OCI-LY7 (cell line): ENCODE results near the gene VPS50. TPM values are rescaled to one million over a fixed set of nuclear protein-coding genes. Genes with fewer than 3 reads are reported as not detected.
"Not testable (repeated sequence)": the region's sequence is repeated elsewhere in the genome, so short reads cannot be mapped to it uniquely, and the experiment has no call there.

ENCODE experiments used
- BruUV-seq: library from RNA; stranded (reverse); fragments of 400-500 nt; replicated peaks from 2 replicates; lab custom pipeline; 2021; lab: Mats Ljungman, UMichigan
- CTCF ChIA-PET: fragments of 300-600 bp; sonication (Branson Sonifier 250); formaldehyde crosslinking; loops from one replicate; lab custom pipeline; 2022; ENCODE audit warnings: antibody characterized with exemption; ENCODE audit not compliant: unreplicated experiment; lab: Charles Lee
- POLR2A ChIA-PET: fragments of 300-600 bp; sonication (Branson Sonifier 250); formaldehyde crosslinking; loops from one replicate; lab custom pipeline; 2022; ENCODE audit warnings: antibody characterized with exemption; lab: Charles Lee
- DNase-seq: peaks from one replicate; pipeline ENCODE4 v3.0.0-alpha.2; 2015; ENCODE audit warnings: low spot score
- H2AFZ ChIP-seq: fragments of 200-600 bp; sonication (generic), shearing (Covaris generic); 2 replicates; pipeline ENCODE4 v1.6.1; 2014; ENCODE audit warnings: mild to moderate bottlenecking, antibody characterized with exemption, low read length, moderate library complexity
- H3K27ac ChIP-seq: fragments of 200-600 bp; sonication (generic); 2 replicates; pipeline ENCODE4 v1.5.1; 2014; ENCODE audit warnings: mixed run types, low read depth, mild to moderate bottlenecking, moderate library complexity, low read length, inconsistent platforms; ENCODE audit not compliant: poor library complexity, severe bottlenecking
- H3K36me3 ChIP-seq: fragments of 200-600 bp; sonication (generic); 2 replicates; pipeline ENCODE4 v1.6.1; 2014; ENCODE audit warnings: mild to moderate bottlenecking, antibody characterized with exemption, low read length, moderate library complexity, mixed read lengths; ENCODE audit not compliant: insufficient read depth
- H3K4me1 ChIP-seq: fragments of 200-600 bp; sonication (generic); 2 replicates; pipeline ENCODE4 v1.5.1; 2014; ENCODE audit warnings: mild to moderate bottlenecking, low read length; ENCODE audit not compliant: insufficient read depth, poor library complexity, severe bottlenecking
- H3K4me2 ChIP-seq: fragments of 200-600 bp; sonication (generic); 2 replicates; pipeline ENCODE4 v1.6.1; 2014; ENCODE audit warnings: mild to moderate bottlenecking, low read length
- H3K4me3 ChIP-seq: fragments of 200-600 bp; sonication (generic); 2 replicates; pipeline ENCODE4 v1.5.1; 2014; ENCODE audit warnings: mild to moderate bottlenecking, low read depth, low read length; ENCODE audit not compliant: poor library complexity, severe bottlenecking
- H3K79me2 ChIP-seq: fragments of 200-600 bp; sonication (generic); 2 replicates; pipeline ENCODE4 v1.6.1; 2016; ENCODE audit warnings: low read depth, mild to moderate bottlenecking, low read length, moderate library complexity, mixed read lengths; ENCODE audit not compliant: insufficient read depth
- H3K9me2 ChIP-seq: fragments of 200-600 bp; sonication (generic); 2 replicates; pipeline ENCODE4 v1.6.1; 2016; ENCODE audit warnings: mild to moderate bottlenecking, low read length, mixed read lengths; ENCODE audit not compliant: insufficient read depth
- H3K9me3 ChIP-seq: fragments of 200-600 bp; sonication (generic); 2 replicates; pipeline ENCODE4 v1.6.1; 2014; ENCODE audit warnings: mild to moderate bottlenecking, mixed run types, low read length, mixed read lengths
- H4K20me1 ChIP-seq: fragments of 200-600 bp; sonication (generic); 2 replicates; pipeline ENCODE4 v1.6.1; 2014; ENCODE audit warnings: mild to moderate bottlenecking, antibody characterized with exemption, low read length, moderate library complexity, mixed read lengths; ENCODE audit not compliant: insufficient read depth
- CTCF ChIP-seq: fragments of 200-600 bp; sonication (generic); conservative IDR thresholded peaks from 2 replicates; pipeline ENCODE4 v1.5.1; 2014; ENCODE audit warnings: mild to moderate bottlenecking, antibody characterized with exemption, low read length, moderate library complexity, mixed read lengths
- EZH2phosphoT487 ChIP-seq: fragments of 200-600 bp; sonication (generic); IDR thresholded peaks from 2 replicates; pipeline ENCODE4 v1.6.1; 2018; ENCODE audit warnings: low read depth, borderline replicate concordance, mild to moderate bottlenecking, mixed run types, antibody characterized with exemption, low read length, moderate library complexity, mixed read lengths
- intact Hi-C: fragments of 100-400 bp; cut with micrococcal nuclease; formaldehyde crosslinking; loops from one replicate; pipeline ENCODE4 v1.10.0; 2022; ENCODE audit not compliant: unreplicated experiment
- total RNA-seq, 2 experiments: library from RNA; depleted of rRNA in 1 of 2; stranded (reverse); fragments of >200 nt in 1 of 2; shearing (Covaris generic) in 1 of 2; gene quantifications; 2 replicates each; pipeline ENCODE4 v1.2.3, GENCODE V29; 2014 to 2022

Gene VPS50
- total RNA-seq, 2 experiments from 2014 or later, result 17.9 to 20.0 TPM

GRCh38 chr7:93331706-93332105, 99.5 kb downstream of the VPS50 start:
- Histone ChIP-seq H3K9me3 (no peaks in the 10 kb centered on the region), H3K9me2 (no peaks in the 10 kb centered on the region), H3K36me3 (no peaks in the 10 kb centered on the region), H3K4me1 (no peaks in the 10 kb centered on the region), H3K27ac (no peak overlapping the region), H2AFZ (no peak overlapping the region), H3K4me3 (no peak overlapping the region), H3K4me2 (no peak overlapping the region), H3K79me2 (no peaks in the 10 kb centered on the region), H4K20me1 (no peaks in the 10 kb centered on the region)
- intact Hi-C loops, result no loop called here
- no peak for TF ChIP-seq EZH2phosphoT487
- no peak for TF ChIP-seq CTCF
- POLR2A ChIA-PET, result interaction anchor here (0.7 to 1.1 kb wide), 3 partner anchors 8 to 24 kb away, joined by 3 to 6 read pairs (median 4); no protein-coding TSS in a partner anchor
- no TSS peak for BruUV-seq
- no peak for DNase-seq
- CTCF ChIA-PET, result no interaction called here

GRCh38 chr7:93332172-93332571, 100.0 kb downstream of the VPS50 start:
- TF ChIP-seq EZH2phosphoT487 (no peak), CTCF (no peak)
- Histone ChIP-seq H3K79me2 (no peaks in the 10 kb centered on the region), H3K4me3 (no peak overlapping the region), H3K9me3 (no peaks in the 10 kb centered on the region), H4K20me1 (no peaks in the 10 kb centered on the region), H3K9me2 (no peaks in the 10 kb centered on the region), H2AFZ (no peak overlapping the region), H3K36me3 (no peaks in the 10 kb centered on the region), H3K4me1 (no peaks in the 10 kb centered on the region), H3K4me2 (no peak overlapping the region), H3K27ac (no peak overlapping the region)
- no TSS peak for BruUV-seq
- ChIA-PET POLR2A (interaction anchor here (1.1 kb wide), 1 partner anchor 8 kb away, joined by 3 read pairs; no protein-coding TSS in a partner anchor), CTCF (no interaction called here)
- DNase-seq, result no peak
- intact Hi-C loops, result no loop called here

GRCh38 chr7:93337052-93337451, 104.9 kb downstream of the VPS50 start:
- Histone ChIP-seq H3K4me3 (no peak overlapping the region), H3K4me2 (no peak overlapping the region), H3K36me3 (0 out of 2 replicates have a peak, but pooled peaks cover 3% of the 10 kb centered on the region), H4K20me1 (no peaks in the 10 kb centered on the region), H3K9me2 (no peaks in the 10 kb centered on the region), H3K4me1 (no peaks in the 10 kb centered on the region), H3K9me3 (no peaks in the 10 kb centered on the region), H3K79me2 (no peaks in the 10 kb centered on the region), H3K27ac (no peak overlapping the region), H2AFZ (no peak overlapping the region)
- ChIA-PET CTCF (no interaction called here), POLR2A (interaction anchor here (0.7 kb wide), 1 partner anchor 276 kb away, joined by 3 read pairs; no protein-coding TSS in a partner anchor)
- TF ChIP-seq EZH2phosphoT487 (no peak), CTCF (no peak)
- intact Hi-C loops, result no loop called here
- DNase-seq, result no peak
- no TSS peak for BruUV-seq

- CTCF ChIA-PET, H3K4me1 ChIP-seq, DNase-seq, H3K4me3 ChIP-seq, H4K20me1 ChIP-seq, H3K36me3 ChIP-seq, H3K79me2 ChIP-seq, H3K9me2 ChIP-seq, intact Hi-C loops, H3K27ac ChIP-seq, H3K9me3 ChIP-seq, POLR2A ChIA-PET, BruUV-seq, H2AFZ ChIP-seq, H3K4me2 ChIP-seq: not testable (repeated sequence)
These were observed 110.0 kb downstream of the VPS50 start for GRCh38 chr7:93342178-93342577.
